Cerebellar nuclear complex (tissue), 1 donor: ENCODE results near the gene COL1A1.

Experiments
- DNase-seq, 2 experiments: peaks; one replicate each; lab custom pipeline; 2025; lab: John Stamatoyannopoulos, UW

COL1A1 gene

GRCh38 chr17:50153650-50154575 is 47.5 kb downstream of the COL1A1 start:
- no peak for DNase-seq

- no peak for DNase-seq
Measured at GRCh38 chr17:50152736-50153135, 48.7 kb downstream of the COL1A1 start.

GRCh38 chr17:50151937-50152547 is 49.4 kb downstream of the COL1A1 start:
- peak; percentile 26 to 63 for DNase-seq

- DNase-seq: peak; percentile 36 to 41
Measured at GRCh38 chr17:50151041-50151936, 50.1 kb downstream of the COL1A1 start.

- no peak for DNase-seq
Measured at GRCh38 chr17:50150354-50151040, 50.9 kb downstream of the COL1A1 start, which contains the start of gene PPP1R9B. Gene PPP1R9B, minus strand, starts transcription at chr17:50150677. Its CDS starts 164 bp downstream, at chr17:50150513.

GRCh38 chr17:50149417-50150353 is 51.7 kb downstream of the COL1A1 start:
- no peak for DNase-seq

GRCh38 chr17:50149091-50149416 is 52.4 kb downstream of the COL1A1 start:
- no peak for DNase-seq

GRCh38 chr17:50148226-50149090 is 53.0 kb downstream of the COL1A1 start:
- no peak for DNase-seq

GRCh38 chr17:50147841-50148225 is 53.6 kb downstream of the COL1A1 start:
- DNase-seq: no peak

GRCh38 chr17:50146927-50147665 is 54.3 kb downstream of the COL1A1 start:
- no peak for DNase-seq

GRCh38 chr17:50146230-50146926 is 55.1 kb downstream of the COL1A1 start:
- no peak for DNase-seq

GRCh38 chr17:50145532-50146229 is 55.8 kb downstream of the COL1A1 start:
- DNase-seq: no peak

- no peak for DNase-seq
Measured at GRCh38 chr17:50144845-50145531, 56.4 kb downstream of the COL1A1 start.

- DNase-seq: no peak
Measured at GRCh38 chr17:50144355-50144754, 57.1 kb downstream of the COL1A1 start.

- no peak for DNase-seq
Measured at GRCh38 chr17:50143461-50144176, 57.8 kb downstream of the COL1A1 start.

- no peak for DNase-seq
Measured at GRCh38 chr17:50141745-50142110, 59.7 kb downstream of the COL1A1 start.
